Rectal smooth muscle tissue (tissue), 1 donor: ENCODE results near the gene TNNT3.

Source experiments
- H3K27ac ChIP-seq: one replicate; pipeline ENCODE4 v1.7.0; 2013; ENCODE audit warnings: low read depth, low read length, inconsistent platforms
- H3K27me3 ChIP-seq: one replicate; pipeline ENCODE4 v1.7.0; 2013; ENCODE audit warnings: low read length; ENCODE audit not compliant: control insufficient read depth, insufficient read depth
- H3K36me3 ChIP-seq: one replicate; pipeline ENCODE4 v1.7.0; 2013; ENCODE audit warnings: low read length; ENCODE audit not compliant: control insufficient read depth, insufficient read depth
- H3K4me1 ChIP-seq: one replicate; pipeline ENCODE4 v1.7.0; 2013; ENCODE audit warnings: low read length; ENCODE audit not compliant: control insufficient read depth, insufficient read depth
- H3K4me3 ChIP-seq: one replicate; pipeline ENCODE4 v1.7.0; 2013; ENCODE audit warnings: low read length
- H3K9ac ChIP-seq: one replicate; pipeline ENCODE4 v1.7.0; 2013; ENCODE audit warnings: low read length

TNNT3 gene

GRCh38 chr11:1959786-1960185, 40.3 kb downstream of the TNNT3 start:
- H3K4me1 ChIP-seq: no peaks in the 10 kb centered on the region
- no peaks in the 10 kb centered on the region for H3K27me3 ChIP-seq
- no peak overlapping the region for H3K27ac ChIP-seq
- no peak overlapping the region for H3K4me3 ChIP-seq
- H3K9ac ChIP-seq: no peak overlapping the region
- no peaks in the 10 kb centered on the region for H3K36me3 ChIP-seq

GRCh38 chr11:1963864-1964263, 44.4 kb downstream of the TNNT3 start:
- Histone ChIP-seq H3K4me3 (no peak overlapping the region), H3K4me1 (no peaks in the 10 kb centered on the region), H3K36me3 (no peaks in the 10 kb centered on the region), H3K9ac (no peak overlapping the region), H3K27me3 (no peaks in the 10 kb centered on the region), H3K27ac (no peak overlapping the region)

DNA sequence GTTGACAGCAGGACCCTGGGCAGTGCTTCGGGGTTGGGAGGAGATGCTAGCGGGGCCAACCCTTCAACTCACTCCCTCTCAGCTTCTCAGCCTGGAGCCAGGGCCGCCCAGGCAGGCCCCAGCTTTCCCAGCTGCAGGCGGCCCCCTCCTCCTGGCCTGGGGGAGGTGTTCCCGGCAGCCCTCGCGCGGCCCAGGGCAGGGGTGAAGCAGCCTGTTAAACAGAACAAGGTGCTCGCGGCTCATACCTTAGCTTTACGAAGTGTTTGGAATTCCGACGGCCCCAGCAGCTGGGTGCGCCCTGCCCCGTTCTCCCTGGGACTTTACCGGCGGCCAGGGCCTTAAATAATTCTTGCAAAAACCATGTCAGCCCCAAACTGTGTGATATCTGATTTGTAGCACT, 44.8 kb downstream of the TNNT3 start:
- Histone ChIP-seq H3K27me3 (no peaks in the 10 kb centered on the region), H3K4me3 (no peak overlapping the region), H3K27ac (no peak overlapping the region), H3K36me3 (no peaks in the 10 kb centered on the region), H3K9ac (no peak overlapping the region), H3K4me1 (no peaks in the 10 kb centered on the region)

DNA sequence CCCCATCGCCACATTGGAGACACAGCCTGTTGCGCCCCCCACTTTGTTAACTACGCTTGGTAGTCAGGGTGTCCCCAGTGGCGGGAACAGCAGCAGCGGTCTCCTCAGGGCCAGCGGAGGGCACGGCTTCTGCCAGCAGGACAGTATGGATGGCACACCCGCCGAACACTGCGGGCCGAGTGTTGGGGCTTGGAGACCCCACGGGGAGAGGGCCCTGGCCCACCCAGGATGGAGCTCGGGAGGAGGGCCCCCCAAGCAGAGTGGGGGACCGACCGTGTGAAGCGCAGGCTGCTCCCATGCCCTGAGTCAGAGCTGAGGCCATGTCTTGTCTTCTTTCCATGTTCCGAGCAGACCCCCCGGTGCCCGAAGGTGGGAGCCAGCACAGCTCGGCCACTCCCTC, 45.5 kb downstream of the TNNT3 start:
- Histone ChIP-seq H3K4me1 (no peaks in the 10 kb centered on the region), H3K9ac (no peak overlapping the region), H3K36me3 (no peaks in the 10 kb centered on the region), H3K4me3 (no peak overlapping the region), H3K27me3 (no peaks in the 10 kb centered on the region), H3K27ac (no peak overlapping the region)

DNA sequence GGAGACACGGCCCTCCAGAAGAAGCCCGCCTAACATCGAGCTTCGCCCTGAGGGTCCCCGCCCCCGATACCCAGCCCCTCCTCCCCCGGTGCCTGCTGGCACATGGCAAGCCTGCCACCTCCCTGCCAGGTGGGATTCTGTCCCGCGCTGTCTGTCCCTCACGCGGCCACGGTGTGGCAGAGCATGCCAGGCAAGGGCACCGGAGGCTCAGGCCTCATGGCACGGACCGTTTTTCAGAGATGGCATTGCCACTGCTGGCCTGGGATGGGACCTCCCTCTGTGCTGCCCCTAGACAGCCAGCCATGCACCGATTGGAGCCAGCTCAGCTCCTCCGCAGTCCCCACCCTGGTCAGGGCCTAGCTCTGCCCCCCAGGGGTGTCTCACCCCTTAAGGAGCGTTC, 47.0 kb downstream of the TNNT3 start:
- no peak overlapping the region for H3K9ac ChIP-seq
- H3K4me3 ChIP-seq: no peak overlapping the region
- no peaks in the 10 kb centered on the region for H3K36me3 ChIP-seq
- no peaks in the 10 kb centered on the region for H3K4me1 ChIP-seq
- no peaks in the 10 kb centered on the region for H3K27me3 ChIP-seq
- H3K27ac ChIP-seq: no peak overlapping the region

GRCh38 chr11:1967641-1968225, 48.2 kb downstream of the TNNT3 start:
- H3K27me3 ChIP-seq: no peaks in the 10 kb centered on the region
- H3K4me3 ChIP-seq: no peak overlapping the region
- no peaks in the 10 kb centered on the region for H3K4me1 ChIP-seq
- H3K27ac ChIP-seq: no peak overlapping the region
- no peaks in the 10 kb centered on the region for H3K36me3 ChIP-seq
- no peak overlapping the region for H3K9ac ChIP-seq

DNA sequence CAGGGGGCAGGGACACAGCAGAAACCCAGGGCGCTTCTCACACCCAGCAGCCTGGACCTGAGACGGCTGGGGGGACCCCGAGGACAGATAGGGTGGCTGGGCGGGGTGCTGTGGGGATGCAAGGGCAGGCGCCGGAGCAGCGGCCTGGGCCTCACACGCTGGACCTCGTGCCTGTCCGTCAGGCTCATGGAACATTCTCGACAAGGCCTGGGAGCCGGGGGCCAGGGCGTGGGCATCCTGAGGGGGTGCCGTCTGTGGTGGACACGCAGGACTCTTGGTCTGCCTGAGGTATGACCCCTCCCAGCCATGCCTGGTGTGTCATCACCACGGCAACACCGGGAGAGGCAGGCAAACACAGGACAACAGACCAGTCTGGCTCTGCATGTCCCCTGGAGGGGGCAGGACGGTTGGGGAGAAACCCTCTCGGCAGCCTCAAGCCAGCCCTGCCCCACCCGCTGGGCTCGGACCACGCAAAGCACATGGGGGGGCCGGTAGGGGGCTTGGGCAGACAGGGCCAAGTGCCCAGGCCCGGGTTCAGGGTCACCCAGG, 49.0 kb downstream of the TNNT3 start:
- H3K27me3 ChIP-seq: no peaks in the 10 kb centered on the region
- H3K36me3 ChIP-seq: no peaks in the 10 kb centered on the region
- no peak overlapping the region for H3K9ac ChIP-seq
- H3K27ac ChIP-seq: no peak overlapping the region
- H3K4me1 ChIP-seq: no peaks in the 10 kb centered on the region
- no peak overlapping the region for H3K4me3 ChIP-seq

DNA sequence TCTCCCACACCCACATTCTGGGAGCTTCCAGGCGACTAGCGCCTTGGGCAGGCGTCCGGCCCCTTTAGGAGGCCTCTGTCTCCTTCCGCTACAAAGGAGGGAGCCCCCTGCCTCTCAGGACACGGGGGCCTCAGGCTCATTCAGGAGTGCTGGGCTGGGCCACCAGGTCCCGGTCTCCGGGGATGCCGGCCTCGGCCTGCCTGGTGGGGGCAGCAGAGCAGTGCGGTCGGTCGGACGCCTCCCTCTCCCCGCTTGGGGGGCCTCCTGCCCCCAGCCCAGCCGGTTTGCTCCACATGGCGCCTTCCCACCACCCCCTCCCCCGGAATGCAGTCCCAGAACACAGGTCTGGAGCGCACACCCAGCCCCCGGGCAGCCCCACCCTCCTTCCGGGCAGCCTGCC, 49.5 kb downstream of the TNNT3 start:
- no peak overlapping the region for H3K27ac ChIP-seq

DNA sequence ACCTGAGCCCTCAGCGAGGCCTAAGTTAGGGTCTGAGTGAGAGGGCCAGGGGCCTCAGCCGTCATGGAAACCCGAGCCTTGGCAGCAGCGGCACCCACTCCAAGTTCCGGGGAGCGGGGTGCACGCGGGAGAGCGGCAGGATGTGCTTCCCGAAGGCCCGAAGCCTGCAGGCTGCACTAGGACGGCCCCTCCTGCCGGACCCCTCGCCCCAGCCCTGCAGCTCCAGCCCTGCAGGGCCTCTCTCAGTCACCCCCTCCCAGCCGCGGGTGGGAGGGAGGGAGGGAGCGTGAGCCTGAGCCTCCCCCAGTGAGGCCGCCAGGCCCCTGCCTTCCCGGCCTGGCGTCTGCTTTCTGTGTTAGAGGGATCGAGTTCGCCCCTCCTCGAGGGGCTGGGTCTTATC, 50.3 kb downstream of the TNNT3 start:
- H3K9ac ChIP-seq: no peak overlapping the region
- no peaks in the 10 kb centered on the region for H3K27me3 ChIP-seq
- H3K4me3 ChIP-seq: no peak overlapping the region
- no peak overlapping the region for H3K27ac ChIP-seq
- H3K36me3 ChIP-seq: no peaks in the 10 kb centered on the region
- H3K4me1 ChIP-seq: no peaks in the 10 kb centered on the region

More for the DNA sequence above, 49.5 kb downstream of the TNNT3 start:
- H3K4me3 ChIP-seq: no peak overlapping the region
- H3K9ac ChIP-seq: no peak overlapping the region
- H3K27me3 ChIP-seq: no peaks in the 10 kb centered on the region
- H3K4me1 ChIP-seq: no peaks in the 10 kb centered on the region
- no peaks in the 10 kb centered on the region for H3K36me3 ChIP-seq

- Histone ChIP-seq H3K4me3 (no peak overlapping the region), H3K9ac (no peak overlapping the region), H3K27me3 (no peaks in the 10 kb centered on the region), H3K36me3 (no peaks in the 10 kb centered on the region), H3K4me1 (no peaks in the 10 kb centered on the region), H3K27ac (no peak overlapping the region)
Observed at GRCh38 chr11:1970956-1971355, 51.5 kb downstream of the TNNT3 start.

DNA sequence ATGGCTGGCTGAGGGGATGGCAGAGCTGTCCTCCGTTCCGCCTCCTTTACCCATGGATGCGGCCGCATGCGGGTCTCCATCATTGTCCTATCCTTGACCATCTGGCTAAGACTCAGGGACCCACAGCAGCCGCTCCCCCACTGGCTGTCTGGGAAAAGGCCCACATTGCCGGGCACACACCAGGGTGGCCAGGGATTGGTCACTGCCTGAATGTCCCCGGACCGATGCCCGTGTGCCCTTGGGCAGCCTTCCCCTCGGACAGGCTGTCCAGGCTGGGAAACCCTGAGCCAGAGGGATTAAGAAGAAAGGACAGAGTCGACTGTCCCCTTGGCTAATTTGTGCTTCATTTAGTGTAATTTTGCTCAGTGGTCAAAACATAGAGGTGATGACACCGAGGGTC, 55.7 kb downstream of the TNNT3 start:
- H3K9ac ChIP-seq: no peak overlapping the region
- H3K36me3 ChIP-seq: no peaks in the 10 kb centered on the region
- H3K4me1 ChIP-seq: no peaks in the 10 kb centered on the region
- no peaks in the 10 kb centered on the region for H3K27me3 ChIP-seq
- H3K27ac ChIP-seq: no peak overlapping the region
- H3K4me3 ChIP-seq: no peak overlapping the region

DNA sequence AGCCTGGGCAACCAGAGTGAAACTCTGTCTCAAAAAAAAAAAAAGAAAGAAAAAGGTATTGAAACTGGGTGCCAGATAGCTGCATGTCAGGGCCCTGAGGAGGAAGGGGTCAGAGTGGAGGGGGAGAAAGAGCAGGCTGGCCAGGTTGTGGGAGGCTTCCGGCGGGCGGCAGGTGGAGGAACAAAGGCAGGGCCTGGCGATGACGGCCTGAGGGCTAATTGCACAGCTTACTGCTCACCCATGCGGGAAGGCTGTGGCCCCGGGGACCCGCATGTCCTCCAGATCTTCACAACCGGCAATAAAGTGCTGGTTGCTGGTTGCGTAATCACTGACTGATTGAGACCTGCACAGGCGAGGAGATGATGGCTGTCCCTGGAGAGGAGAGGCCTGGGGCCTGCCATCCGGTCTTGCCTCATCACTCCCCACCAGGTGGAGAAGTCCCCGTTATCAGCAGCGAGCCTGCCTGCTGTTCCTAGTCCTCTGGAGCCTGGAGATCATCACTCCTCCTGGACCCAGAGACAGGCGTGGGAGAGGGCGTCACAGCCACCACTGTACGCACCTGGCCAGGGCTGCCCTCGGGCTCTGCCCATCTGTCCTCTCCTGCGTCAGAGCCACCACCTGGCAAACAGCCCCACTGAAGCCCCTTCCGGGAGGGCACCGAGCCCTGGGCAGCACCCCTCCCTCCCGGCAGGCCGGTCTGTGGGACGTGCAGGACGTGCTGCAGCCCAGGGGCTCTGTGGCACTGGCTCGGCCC, 59.4 kb downstream of the TNNT3 start:
- Histone ChIP-seq H3K4me1 (no peaks in the 10 kb centered on the region), H3K4me3 (no peak overlapping the region), H3K27ac (no peak overlapping the region), H3K36me3 (no peaks in the 10 kb centered on the region), H3K27me3 (no peaks in the 10 kb centered on the region), H3K9ac (no peak overlapping the region)

DNA sequence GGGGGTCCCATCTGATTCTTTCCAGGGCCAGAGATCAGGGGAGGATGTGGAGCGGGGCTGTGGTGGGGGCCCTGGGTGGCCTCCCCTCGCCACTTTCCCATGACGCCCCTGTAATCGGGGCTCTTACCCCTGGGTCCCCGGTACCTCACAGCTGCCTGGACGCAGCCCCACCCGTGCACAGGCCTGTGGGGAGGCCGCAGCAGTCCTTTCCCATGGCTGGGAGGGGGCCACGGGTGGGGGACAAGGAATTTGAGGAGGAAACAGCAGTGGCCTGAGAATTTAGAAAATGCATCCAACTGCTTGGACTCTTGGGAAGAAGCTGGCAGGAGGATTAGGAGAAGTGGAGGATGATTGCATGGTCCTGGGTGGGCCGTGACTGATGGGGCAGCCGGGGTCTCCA, 60.1 kb downstream of the TNNT3 start:
- H3K27ac ChIP-seq: no peak overlapping the region
- no peaks in the 10 kb centered on the region for H3K4me1 ChIP-seq
- H3K9ac ChIP-seq: no peak overlapping the region
- no peaks in the 10 kb centered on the region for H3K27me3 ChIP-seq
- no peaks in the 10 kb centered on the region for H3K36me3 ChIP-seq
- no peak overlapping the region for H3K4me3 ChIP-seq
